GM19397 (cell line): ENCODE data around the gene NFYC.

Experiments
- ATAC-seq: cut with Tn5 transposase; IDR thresholded peaks from one replicate; pipeline ENCODE4 v1.9.1; 2021; ENCODE audit warnings: mild to moderate bottlenecking, moderate library complexity; ENCODE audit not compliant: unreplicated experiment

The NFYC gene

GRCh38 chr1:40756523-40756922 is 65.0 kb downstream of the NFYC start:
- ATAC-seq, result no peak

- no peak for ATAC-seq
Observed at GRCh38 chr1:40757084-40757483, 65.6 kb downstream of the NFYC start.

DNA sequence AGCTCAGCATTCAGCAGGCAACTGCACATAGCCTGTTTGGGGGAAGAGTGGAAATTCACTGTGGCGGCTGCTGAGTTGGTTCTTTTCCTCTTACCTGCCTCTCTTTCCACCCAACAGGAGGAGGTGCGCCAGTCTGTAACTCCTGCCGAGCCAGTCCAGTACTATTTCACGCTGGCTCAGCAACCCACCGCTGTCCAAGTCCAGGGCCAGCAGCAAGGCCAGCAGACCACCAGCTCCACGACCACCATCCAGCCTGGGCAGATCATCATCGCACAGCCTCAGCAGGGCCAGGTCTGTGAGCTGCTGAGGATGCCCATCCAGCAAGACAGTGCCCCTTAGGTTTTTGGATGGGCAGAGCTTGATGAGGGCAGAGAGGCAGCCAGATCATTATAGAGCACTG is 66.5 kb downstream of the NFYC start:
- no peak for ATAC-seq

DNA sequence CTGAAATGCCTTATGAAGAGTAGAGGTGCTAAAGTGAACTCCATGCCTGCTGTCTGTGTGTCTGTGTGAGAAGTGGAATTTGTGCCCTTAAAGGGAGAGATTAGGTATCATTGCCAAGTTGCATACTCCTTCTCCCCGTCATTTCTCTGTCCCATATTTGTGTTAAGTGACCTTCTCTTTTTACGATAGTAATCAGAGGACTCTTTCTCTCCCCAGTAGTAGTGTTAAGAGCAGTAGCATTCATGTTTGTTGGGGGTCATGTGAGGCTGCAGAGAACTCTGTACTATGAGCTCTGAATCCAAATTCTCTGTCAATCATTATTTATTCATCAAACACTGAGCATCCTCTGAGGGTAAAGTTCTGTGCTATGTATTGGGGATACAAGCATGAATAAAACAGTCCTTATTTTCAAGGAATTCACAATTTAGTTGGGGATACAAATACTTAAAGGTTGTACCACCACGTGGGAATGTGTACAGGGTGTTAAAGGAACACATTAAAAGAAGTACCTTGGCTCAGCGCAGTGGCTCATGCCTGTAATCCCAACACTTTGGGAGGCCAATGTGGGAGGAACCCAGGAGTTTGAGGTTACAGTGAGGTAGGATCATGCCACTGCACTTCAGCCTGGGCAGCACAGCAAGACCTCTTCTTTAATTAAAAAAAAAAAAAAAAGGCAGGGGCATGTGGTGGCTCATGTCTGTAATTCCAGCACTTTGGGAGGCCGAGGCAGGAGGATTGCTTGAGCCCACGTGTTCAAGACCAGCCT is 67.3 kb downstream of the NFYC start:
- no peak for ATAC-seq

GRCh38 chr1:40760984-40761383 is 69.5 kb downstream of the NFYC start:
- ATAC-seq, result no peak

- ATAC-seq, result no peak
Observed at GRCh38 chr1:40762144-40762923, 70.8 kb downstream of the NFYC start.

- no peak for ATAC-seq
Observed at GRCh38 chr1:40763742-40764532, 72.4 kb downstream of the NFYC start.

DNA sequence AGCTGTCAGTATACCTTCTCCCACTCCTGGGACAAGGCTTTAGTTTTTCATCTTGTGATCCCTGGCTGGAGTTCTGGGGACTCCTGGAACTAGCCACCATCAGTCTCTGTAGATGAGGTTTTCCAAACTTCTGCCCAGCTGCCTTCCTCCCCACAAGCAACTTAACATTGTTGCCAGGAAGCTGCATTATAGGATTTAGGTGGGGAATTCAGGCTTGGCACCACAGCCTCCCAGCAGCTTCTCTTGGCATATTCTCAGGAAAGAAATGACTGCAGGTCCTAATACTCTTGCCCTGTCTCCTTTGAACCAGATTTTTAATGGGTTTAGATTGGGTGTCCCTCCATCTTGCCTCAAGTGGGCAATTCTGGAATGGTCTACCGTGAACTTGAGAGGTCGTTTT is 73.5 kb downstream of the NFYC start:
- ATAC-seq, result no peak

GRCh38 chr1:40766017-40766416 is 74.5 kb downstream of the NFYC start:
- no peak for ATAC-seq

- no peak for ATAC-seq
Observed at GRCh38 chr1:40766560-40766959, 75.1 kb downstream of the NFYC start.

- no peak for ATAC-seq
Observed at GRCh38 chr1:40768146-40768990, 76.9 kb downstream of the NFYC start.

- no peak for ATAC-seq
Observed at GRCh38 chr1:40769815-40770214, 78.3 kb downstream of the NFYC start.

DNA sequence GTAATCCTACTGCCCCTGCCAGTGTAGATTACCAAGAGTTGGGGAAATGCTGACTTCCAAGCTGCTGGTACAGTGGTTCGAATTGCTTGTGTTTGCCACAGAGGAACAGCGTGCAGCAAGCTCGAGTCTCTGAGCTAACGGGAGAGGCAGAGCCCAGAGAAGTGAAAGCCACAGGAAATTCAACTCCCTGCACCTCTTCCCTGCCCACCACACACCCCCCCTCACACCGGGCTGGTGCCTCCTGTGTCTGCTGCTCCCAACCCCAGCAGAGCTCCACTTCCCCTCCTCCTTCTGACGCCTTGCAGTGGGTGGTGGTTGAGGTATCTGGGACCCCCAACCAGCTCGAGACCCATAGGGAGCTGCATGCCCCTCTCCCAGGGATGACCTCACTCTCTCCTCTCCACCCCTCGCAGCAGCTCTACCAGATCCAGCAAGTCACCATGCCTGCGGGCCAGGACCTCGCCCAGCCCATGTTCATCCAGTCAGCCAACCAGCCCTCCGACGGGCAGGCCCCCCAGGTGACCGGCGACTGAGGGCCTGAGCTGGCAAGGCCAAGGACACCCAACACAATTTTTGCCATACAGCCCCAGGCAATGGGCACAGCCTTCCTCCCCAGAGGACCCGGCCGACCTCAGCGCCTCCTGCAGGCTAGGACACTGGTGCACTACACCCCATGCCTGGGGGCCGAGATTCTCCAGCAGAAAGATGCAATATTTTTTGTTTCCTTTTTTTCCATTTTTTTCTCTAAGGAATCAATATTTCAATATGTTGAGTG is 79.0 kb downstream of the NFYC start:
- ATAC-seq, result no peak

GRCh38 chr1:40772146-40772955 is 80.8 kb downstream of the NFYC start:
- ATAC-seq, result no peak

GRCh38 chr1:40773748-40774265 is 82.3 kb downstream of the NFYC start:
- no peak for ATAC-seq

- no peak for ATAC-seq
Observed at GRCh38 chr1:40774266-40774998, 82.9 kb downstream of the NFYC start.

DNA sequence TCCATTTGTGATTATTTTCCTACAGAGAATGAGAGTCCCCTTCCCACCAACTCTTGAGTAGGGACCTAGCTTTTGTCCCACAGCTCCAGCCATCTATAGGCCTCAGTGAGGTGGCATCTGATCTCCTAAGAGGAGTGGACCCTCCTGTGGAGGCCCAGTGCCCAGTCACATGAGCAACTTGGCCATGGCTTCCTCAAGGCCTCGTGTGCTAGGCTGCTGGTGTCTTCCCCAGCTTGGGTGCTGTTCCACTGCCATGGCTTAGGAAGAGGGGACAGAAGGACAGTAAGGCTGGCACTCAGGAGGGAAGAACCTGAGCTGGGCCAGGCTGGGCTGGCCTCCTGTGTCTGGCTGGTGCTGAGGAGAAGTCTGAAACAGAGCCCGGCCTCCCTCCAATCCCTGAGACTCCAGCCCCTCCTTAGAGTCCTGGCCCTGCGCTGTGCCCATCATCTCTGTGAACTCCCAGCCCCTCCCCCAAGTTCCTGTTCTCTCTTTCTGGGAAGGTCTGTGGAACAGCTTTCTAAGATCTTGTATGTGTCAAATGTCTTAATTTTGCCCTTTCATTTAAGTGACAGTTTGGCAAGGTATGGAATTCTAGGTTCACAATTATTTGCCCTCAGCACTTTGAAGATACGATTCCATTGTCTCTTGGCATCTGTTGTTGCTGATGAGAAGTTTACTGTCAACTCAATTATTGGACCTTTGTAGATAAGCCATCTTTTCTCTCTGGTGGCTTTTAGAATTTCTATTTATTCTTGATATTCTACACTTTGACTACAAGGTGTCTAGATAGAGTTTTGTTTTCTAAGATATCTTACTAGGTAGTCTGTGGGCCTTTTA is 85.0 kb downstream of the NFYC start:
- ATAC-seq, result no peak
